BLaER1 (cell line): ENCODE data around the gene FLRT1.

Experiments
- H3K27ac ChIP-seq: shearing (Covaris generic); formaldehyde crosslinking; 2 replicates; pipeline ENCODE4 v1.8.1; 2022
- H3K27me3 ChIP-seq: shearing (Covaris generic); formaldehyde crosslinking; 2 replicates; pipeline ENCODE4 v1.8.1; 2022
- H3K36me3 ChIP-seq: shearing (Covaris generic); formaldehyde crosslinking; 2 replicates; pipeline ENCODE4 v1.8.1; 2022
- H3K4me1 ChIP-seq: shearing (Covaris generic); formaldehyde crosslinking; 2 replicates; pipeline ENCODE4 v1.8.1; 2022
- H3K4me2 ChIP-seq: shearing (Covaris generic); formaldehyde crosslinking; 2 replicates; pipeline ENCODE4 v1.8.1; 2022
- H3K4me3 ChIP-seq: shearing (Covaris generic); formaldehyde crosslinking; 2 replicates; pipeline ENCODE4 v1.8.1; 2022
- H3K9ac ChIP-seq: shearing (Covaris generic); formaldehyde crosslinking; 2 replicates; pipeline ENCODE4 v1.8.1; 2022
- H3K9me3 ChIP-seq: shearing (Covaris generic); formaldehyde crosslinking; 2 replicates; pipeline ENCODE4 v1.8.1; 2022
- H4K20me1 ChIP-seq: shearing (Covaris generic); formaldehyde crosslinking; 2 replicates; pipeline ENCODE4 v1.8.1; 2022
- Cebpa-rat ChIP-seq: shearing (Covaris generic); IDR thresholded peaks from 2 replicates; pipeline ENCODE4 v1.8.1; 2022

Gene FLRT1

GRCh38 chr11:64004590-64004984, 31.1 kb upstream of the FLRT1 start:
- peaks cover 63% of the 10 kb centered on the region for H3K4me1 ChIP-seq
- H3K9me3 ChIP-seq, result no peaks in the 10 kb centered on the region
- peaks cover 46% of the 10 kb centered on the region for H3K27me3 ChIP-seq
- H3K36me3 ChIP-seq, result no peaks in the 10 kb centered on the region
- no peak overlapping the region for H3K27ac ChIP-seq
- peaks cover 95% of the 10 kb centered on the region for H4K20me1 ChIP-seq
- TF ChIP-seq Cebpa-rat, result no peak
- no peak overlapping the region for H3K4me3 ChIP-seq
- H3K4me2 ChIP-seq, result peak overlapping the region; percentile 97; the same call in 1 of the 2 replicates
- H3K9ac ChIP-seq, result no peak overlapping the region

GRCh38 chr11:64005691-64006090, 30.0 kb upstream of the FLRT1 start:
- Histone ChIP-seq H3K4me3 (no peak overlapping the region), H3K9ac (no peak overlapping the region), H3K4me1 (peaks cover 52% of the 10 kb centered on the region), H3K9me3 (peaks cover 11% of the 10 kb centered on the region), H3K27ac (no peak overlapping the region), H3K36me3 (0 out of 2 replicates have a peak, but pooled peaks cover under 1% of the 10 kb centered on the region), H3K4me2 (no peak overlapping the region), H4K20me1 (peaks cover 85% of the 10 kb centered on the region), H3K27me3 (peaks cover 40% of the 10 kb centered on the region)
- TF ChIP-seq Cebpa-rat, result no peak

GRCh38 chr11:64006398-64006797, 29.3 kb upstream of the FLRT1 start:
- Histone ChIP-seq H3K4me2 (no peak overlapping the region), H3K27ac (no peak overlapping the region), H3K27me3 (peaks cover 40% of the 10 kb centered on the region), H3K4me3 (no peak overlapping the region), H3K9me3 (peaks cover 17% of the 10 kb centered on the region), H3K4me1 (peaks cover 45% of the 10 kb centered on the region), H3K36me3 (0 out of 2 replicates have a peak, but pooled peaks cover 7% of the 10 kb centered on the region), H3K9ac (no peak overlapping the region), H4K20me1 (peaks cover 78% of the 10 kb centered on the region)
- no peak for TF ChIP-seq Cebpa-rat

- Histone ChIP-seq H3K4me2 (peak overlapping the region; percentile 60), H3K36me3 (0 out of 2 replicates have a peak, but pooled peaks cover 7% of the 10 kb centered on the region), H3K27me3 (peaks cover 40% of the 10 kb centered on the region), H3K4me1 (peaks cover 37% of the 10 kb centered on the region), H3K27ac (no peak overlapping the region), H3K9ac (no peak overlapping the region), H4K20me1 (peaks cover 70% of the 10 kb centered on the region), H3K9me3 (peaks cover 17% of the 10 kb centered on the region), H3K4me3 (no peak overlapping the region)
- TF ChIP-seq Cebpa-rat, result no peak
Measured at GRCh38 chr11:64007160-64007628, 28.5 kb upstream of the FLRT1 start.

- Histone ChIP-seq H3K36me3 (0 out of 2 replicates have a peak, but pooled peaks cover 7% of the 10 kb centered on the region), H3K4me2 (peak overlapping the region; percentile 60), H3K4me3 (no peak overlapping the region), H3K27me3 (peaks cover 40% of the 10 kb centered on the region), H3K9me3 (peaks cover 17% of the 10 kb centered on the region), H4K20me1 (peaks cover 64% of the 10 kb centered on the region), H3K27ac (no peak overlapping the region), H3K4me1 (peaks cover 31% of the 10 kb centered on the region), H3K9ac (no peak overlapping the region)
- TF ChIP-seq Cebpa-rat, result no peak
Measured at GRCh38 chr11:64007629-64008282, 28.0 kb upstream of the FLRT1 start.

GRCh38 chr11:64008283-64008913, 27.3 kb upstream of the FLRT1 start:
- Histone ChIP-seq H3K4me2 (no peak overlapping the region), H3K4me3 (no peak overlapping the region), H4K20me1 (peaks cover 59% of the 10 kb centered on the region), H3K4me1 (peaks cover 25% of the 10 kb centered on the region), H3K36me3 (0 out of 2 replicates have a peak, but pooled peaks cover 7% of the 10 kb centered on the region), H3K9me3 (peaks cover 17% of the 10 kb centered on the region), H3K27me3 (peaks cover 40% of the 10 kb centered on the region), H3K27ac (no peak overlapping the region), H3K9ac (no peak overlapping the region)
- no peak for TF ChIP-seq Cebpa-rat

GRCh38 chr11:64008914-64009633, 26.7 kb upstream of the FLRT1 start:
- peaks cover 17% of the 10 kb centered on the region for H3K9me3 ChIP-seq
- H3K4me2 ChIP-seq, result no peak overlapping the region
- no peak for TF ChIP-seq Cebpa-rat
- H4K20me1 ChIP-seq, result peaks cover 52% of the 10 kb centered on the region
- no peak overlapping the region for H3K27ac ChIP-seq
- 0 out of 2 replicates have a peak, but pooled peaks cover 7% of the 10 kb centered on the region for H3K36me3 ChIP-seq
- no peak overlapping the region for H3K4me3 ChIP-seq
- H3K9ac ChIP-seq, result no peak overlapping the region
- peaks cover 18% of the 10 kb centered on the region for H3K4me1 ChIP-seq
- H3K27me3 ChIP-seq, result peaks cover 40% of the 10 kb centered on the region

GRCh38 chr11:64009710-64010109, 26.0 kb upstream of the FLRT1 start:
- H3K27me3 ChIP-seq, result peaks cover 40% of the 10 kb centered on the region
- H4K20me1 ChIP-seq, result peaks cover 51% of the 10 kb centered on the region
- peaks cover 13% of the 10 kb centered on the region for H3K4me1 ChIP-seq
- 0 out of 2 replicates have a peak, but pooled peaks cover 7% of the 10 kb centered on the region for H3K36me3 ChIP-seq
- H3K9ac ChIP-seq, result no peak overlapping the region
- H3K27ac ChIP-seq, result no peak overlapping the region
- H3K9me3 ChIP-seq, result peaks cover 17% of the 10 kb centered on the region
- TF ChIP-seq Cebpa-rat, result no peak
- H3K4me2 ChIP-seq, result no peak overlapping the region
- H3K4me3 ChIP-seq, result no peak overlapping the region

- Histone ChIP-seq H3K27ac (no peak overlapping the region), H4K20me1 (peaks cover 53% of the 10 kb centered on the region), H3K9me3 (peaks cover 17% of the 10 kb centered on the region), H3K27me3 (peaks cover 36% of the 10 kb centered on the region), H3K36me3 (0 out of 2 replicates have a peak, but pooled peaks cover 7% of the 10 kb centered on the region), H3K4me3 (no peak overlapping the region), H3K4me2 (no peak overlapping the region), H3K9ac (no peak overlapping the region), H3K4me1 (peaks cover 13% of the 10 kb centered on the region)
- TF ChIP-seq Cebpa-rat, result no peak
Measured at GRCh38 chr11:64010783-64011182, 24.9 kb upstream of the FLRT1 start.
